Measurements from ENCODE around the gene NCOA7.

DNA sequence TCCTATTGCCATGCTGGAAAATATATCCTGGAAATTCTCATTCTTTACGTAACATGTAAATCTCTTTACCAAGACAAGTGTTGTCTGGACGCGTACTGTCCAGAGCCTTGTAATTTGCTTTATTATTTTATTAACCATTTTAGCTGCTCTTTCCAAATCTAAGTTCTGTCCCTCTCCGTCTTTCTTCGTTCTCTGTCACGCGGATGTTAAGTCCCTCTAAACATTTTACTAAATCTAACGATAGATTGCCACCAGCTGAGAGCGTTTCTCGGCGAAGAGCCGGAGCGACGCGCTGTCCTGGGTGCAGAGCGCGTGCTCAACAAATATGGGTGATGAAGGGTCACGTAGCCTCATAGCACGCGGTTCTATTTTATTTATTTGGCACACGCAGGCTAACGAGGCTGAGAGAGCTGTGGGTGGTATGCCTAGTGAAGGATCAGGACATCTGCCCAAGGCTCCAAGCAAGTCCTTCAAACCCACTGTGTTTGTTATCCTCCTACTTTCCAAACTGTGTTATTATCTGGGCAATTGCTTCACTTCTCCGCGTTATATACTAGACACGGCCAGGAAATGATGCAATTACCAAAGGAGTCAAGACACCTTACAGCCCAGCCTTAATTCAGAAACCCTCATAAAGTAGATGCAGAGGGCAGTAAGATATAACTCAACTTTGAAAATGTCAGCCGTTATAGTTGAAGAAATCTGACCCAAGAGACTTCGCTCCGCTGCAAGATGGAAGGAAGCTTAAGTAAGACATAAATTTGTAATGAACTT, 10.0 kb upstream of the NCOA7 start:
- TF ChIP-seq CTCF (IDR thresholded peaks at IDR 0.05) = no peak
- peak; percentile 58 for TF ChIP-seq POLR2A (IDR thresholded peaks at IDR 0.05)

Data from right lobe of liver (tissue), 4 donors.